PC-3 (cell line): ENCODE results near the gene EIF5B. TPM values are rescaled to one million over a fixed set of nuclear protein-coding genes. Genes with fewer than 3 reads are reported as not detected.

Experiments used
- ATAC-seq: fragments of 200-7000 bp; cut with Tn5 transposase; 2 replicates; pipeline ENCODE4 v1.9.1; 2020; ENCODE audit warnings: mild to moderate bottlenecking, moderate library complexity
- BruUV-seq: library from RNA; stranded (reverse); fragments of 400-500 nt; replicated peaks from 2 replicates; lab custom pipeline; 2021; lab: Mats Ljungman, UMichigan
- CTCF ChIA-PET: fragments of 300-600 bp; sonication (Branson Sonifier 250); formaldehyde crosslinking; loops from one replicate; lab custom pipeline; 2022; ENCODE audit warnings: antibody characterized with exemption; lab: Charles Lee
- POLR2A ChIA-PET: fragments of 300-600 bp; sonication (Branson Sonifier 250); formaldehyde crosslinking; loops from one replicate; lab custom pipeline; 2022; ENCODE audit warnings: antibody characterized with exemption; ENCODE audit not compliant: unreplicated experiment; lab: Charles Lee
- DNase-seq: peaks from one replicate; pipeline ENCODE4 v3.0.0-alpha.2; 2015
- H2AFZ ChIP-seq: fragments of 300-600 bp; sonication (generic); 2 replicates; pipeline ENCODE4 v1.6.0; 2016; ENCODE audit warnings: antibody characterized with exemption, low read length
- H3F3A ChIP-seq: fragments of 300-600 bp; sonication (generic); one replicate; pipeline ENCODE4 v1.6.0; 2017; ENCODE audit warnings: antibody characterized with exemption, low read length, control low read depth, mild to moderate bottlenecking; ENCODE audit not compliant: unreplicated experiment
- H3K27ac ChIP-seq: fragments of 300-600 bp; sonication (generic); 2 replicates; pipeline ENCODE4 v1.5.1; 2016; ENCODE audit warnings: mild to moderate bottlenecking, low read length
- H3K27me3 ChIP-seq: fragments of 300-600 bp; sonication (generic); 2 replicates; pipeline ENCODE4 v1.6.1; 2016; ENCODE audit warnings: low read length, mixed read lengths
- H3K36me3 ChIP-seq: fragments of 300-600 bp; sonication (generic); 2 replicates; pipeline ENCODE4 v1.6.1; 2016; ENCODE audit warnings: low read depth, mixed run types, low read length, mixed read lengths
- H3K4me1 ChIP-seq: fragments of 300-600 bp; sonication (generic); 2 replicates; pipeline ENCODE4 v1.5.1; 2016; ENCODE audit warnings: low read length; ENCODE audit not compliant: insufficient read depth
- H3K4me2 ChIP-seq: fragments of 300-600 bp; sonication (generic); 2 replicates; pipeline ENCODE4 v1.6.0; 2016; ENCODE audit warnings: low read length
- H3K4me3 ChIP-seq: fragments of 300-600 bp; sonication (generic); 2 replicates; pipeline ENCODE4 v1.5.1; 2016; ENCODE audit warnings: mild to moderate bottlenecking, low read length, mixed read lengths
- H3K79me2 ChIP-seq: fragments of 300-600 bp; sonication (generic); 2 replicates; pipeline ENCODE4 v1.6.1; 2017; ENCODE audit warnings: low read length, mixed read lengths
- H3K9ac ChIP-seq: fragments of 300-600 bp; sonication (generic); 2 replicates; pipeline ENCODE4 v1.6.0; 2016; ENCODE audit warnings: mild to moderate bottlenecking, low read length
- H3K9me2 ChIP-seq: fragments of 300-600 bp; sonication (generic); replicated peaks from 2 replicates; pipeline ENCODE4 v1.6.1; 2016; ENCODE audit warnings: mixed run types, low read length, mixed read lengths
- H3K9me3 ChIP-seq: fragments of 300-600 bp; sonication (generic); 2 replicates; pipeline ENCODE4 v1.6.1; 2016; ENCODE audit warnings: low read length, mixed read lengths
- H4K20me1 ChIP-seq: fragments of 300-600 bp; sonication (generic); 2 replicates; pipeline ENCODE4 v1.6.1; 2016; ENCODE audit warnings: low read length, mixed read lengths
- CTCF ChIP-seq: fragments of 300-600 bp; sonication (generic); conservative IDR thresholded peaks from 2 replicates; pipeline ENCODE4 v1.5.1; 2017; ENCODE audit warnings: antibody characterized with exemption, low read depth, mild to moderate bottlenecking, low read length
- EZH2 ChIP-seq: fragments of 300-600 bp; sonication (generic); IDR thresholded peaks from one replicate; pipeline ENCODE4 v1.6.1; 2017; ENCODE audit warnings: antibody characterized with exemption, mild to moderate bottlenecking, low read length; ENCODE audit not compliant: unreplicated experiment
- EZH2phosphoT487 ChIP-seq: fragments of 300-600 bp; sonication (generic); IDR thresholded peaks from 2 replicates; pipeline ENCODE4 v1.6.1; 2018; ENCODE audit warnings: mild to moderate bottlenecking, antibody characterized with exemption, low read length, borderline replicate concordance
- intact Hi-C: fragments of 100-400 bp; cut with micrococcal nuclease; formaldehyde crosslinking; loops from 2 replicates; pipeline ENCODE4 v1.9.0; 2023
- total RNA-seq: library from RNA; depleted of rRNA; stranded (reverse); fragments of >200 nt; gene quantifications from 2 replicates; pipeline ENCODE4 v1.2.3, GENCODE V29; 2014

Gene EIF5B
- total RNA-seq, 1 experiment from 2014 or later = 35.9 TPM

DNA sequence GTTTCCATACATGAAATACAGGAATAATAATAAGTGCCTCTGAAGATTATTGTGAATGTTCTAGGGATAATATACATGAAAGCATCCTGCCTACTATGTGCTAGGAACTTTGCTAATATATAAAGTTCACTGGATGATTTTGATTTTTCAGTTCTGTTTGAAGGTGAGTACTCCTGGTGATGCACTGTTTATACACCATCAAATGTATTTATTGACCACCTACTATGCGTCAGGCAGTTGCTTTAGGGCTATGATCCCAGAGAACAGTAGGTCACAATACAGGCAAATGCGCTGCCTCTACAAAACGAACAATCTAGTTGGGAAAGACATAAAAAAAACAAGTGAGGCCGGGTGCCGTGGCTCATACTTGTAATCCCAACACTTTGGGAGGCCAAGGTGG, 11.8 kb upstream of the EIF5B start:
- Histone ChIP-seq H3K4me2 (no peak overlapping the region), H3K79me2 (peaks cover 16% of the 10 kb centered on the region), H3K4me3 (no peak overlapping the region), H3K9me3 (no peaks in the 10 kb centered on the region), H3F3A (no peaks in the 10 kb centered on the region), H3K27me3 (no peaks in the 10 kb centered on the region), H2AFZ (no peak overlapping the region), H3K9ac (no peak overlapping the region), H3K36me3 (peaks cover 67% of the 10 kb centered on the region), H3K27ac (no peak overlapping the region), H4K20me1 (no peaks in the 10 kb centered on the region), H3K4me1 (no peaks in the 10 kb centered on the region), H3K9me2 (no peaks in the 10 kb centered on the region)
- no peak for DNase-seq
- TF ChIP-seq EZH2phosphoT487 (no peak), EZH2 (no peak), CTCF (no peak)
- CTCF ChIA-PET = no interaction called here
- no peak for ATAC-seq
- BruUV-seq = no TSS peak
- intact Hi-C loops = no loop called here
- POLR2A ChIA-PET = no interaction called here

- TSS peak; percentile 72 for BruUV-seq
- CTCF ChIA-PET = no interaction called here
- H4K20me1 ChIP-seq = peaks cover 38% of the 10 kb centered on the region
Measured at GRCh38 chr2:99335911-99336803, 1.0 kb upstream of the EIF5B start, which contains the start of gene TXNDC9. TXNDC9 (minus strand) TSS chr2:99336333; CDS start chr2:99333210, 3,123 bp downstream.

More at GRCh38 chr2:99335911-99336803, 1.0 kb upstream of the EIF5B start, which contains the start of gene TXNDC9:
- POLR2A ChIA-PET = no interaction called here
- intact Hi-C loops = loop anchor here (1.0 to 2.0 kb wide), 3 partner anchors 61 to 155 kb away; partner anchors contain the start of genes MITD1, MRPL30 and REV1
- no peak for TF ChIP-seq EZH2
- TF ChIP-seq EZH2phosphoT487 = no peak
- TF ChIP-seq CTCF = no peak
- no peaks in the 10 kb centered on the region for H3F3A ChIP-seq
- H2AFZ ChIP-seq = peak within 1 kb of the TSS; percentile 98
- H3K9ac ChIP-seq = peak within 1 kb of the TSS; percentile 93
- H3K4me3 ChIP-seq = peak within 1 kb of the TSS; percentile 81
- peak within 1 kb of the TSS; percentile 100 for H3K4me2 ChIP-seq
- H3K9me3 ChIP-seq = no peaks in the 10 kb centered on the region
- peak within 1 kb of the TSS; percentile 73 for H3K27ac ChIP-seq
- no peaks in the 10 kb centered on the region for H3K27me3 ChIP-seq
- H3K79me2 ChIP-seq = peaks cover 86% of the 10 kb centered on the region
- DNase-seq = peak; percentile 99
- peaks cover 32% of the 10 kb centered on the region for H3K4me1 ChIP-seq
- H3K36me3 ChIP-seq = peaks cover 15% of the 10 kb centered on the region; the same call in 1 of the 2 replicates
- H3K9me2 ChIP-seq = no peaks in the 10 kb centered on the region
- ATAC-seq = peak; percentile 76
